Left ventricle myocardium inferior (tissue), 1 donor: Measurements from ENCODE around the gene DHRS4. TPM values are rescaled to one million over a fixed set of nuclear protein-coding genes. Genes with fewer than 3 reads are reported as not detected.

ENCODE experiments used
- DNase-seq: peaks from one replicate; pipeline ENCODE4 v3.0.0-alpha.2; 2020
- H3K27ac ChIP-seq: fragments of 200-600 bp; replicated peaks from 2 replicates; pipeline ENCODE4 v1.8.0; 2021
- H3K27me3 ChIP-seq: fragments of 200-600 bp; 2 replicates; pipeline ENCODE4 v1.8.0; 2021; ENCODE audit warnings: low read depth
- H3K36me3 ChIP-seq: fragments of 200-600 bp; 2 replicates; pipeline ENCODE4 v1.8.0; 2021
- H3K4me1 ChIP-seq: fragments of 200-600 bp; 2 replicates; pipeline ENCODE4 v1.8.0; 2021
- H3K4me3 ChIP-seq: fragments of 200-600 bp; 2 replicates; pipeline ENCODE4 v1.8.0; 2021; ENCODE audit warnings: mild to moderate bottlenecking, moderate library complexity
- H3K9me3 ChIP-seq: fragments of 200-600 bp; replicated peaks from 2 replicates; pipeline ENCODE4 v1.8.0; 2021
- CTCF ChIP-seq: fragments of 200-600 bp; IDR thresholded peaks from 2 replicates; pipeline ENCODE4 v1.8.0; 2021; ENCODE audit warnings: antibody characterized with exemption, mild to moderate bottlenecking, borderline replicate concordance
- intact Hi-C: fragments of 100-400 bp; cut with micrococcal nuclease; formaldehyde crosslinking; loops from one replicate; pipeline ENCODE4 v1.11.0; 2022
- long read RNA-seq: library from polyadenylated mRNA; unstranded; transcript quantifications from one replicate; pipeline ENCODE4 v2.0.0, GENCODE V29; 2021
- total RNA-seq: library from RNA; stranded (reverse); fragmentation: NEBNext Ultra II Directional; extraction: Animal tissue kit (Norgen Biotek cat#: 25700); gene quantifications from one replicate; pipeline ENCODE4 v1.2.1, GENCODE V29; 2021
- donor health status: DM: no; HTN: yes; CAD: no; lungs with severe emphysema.

The DHRS4 gene
- 30.8 TPM for total RNA-seq
- long read RNA-seq, transcript DHRS4-201 (8 exons, 1,443 nt), result major isoform, 20 of 31 reads
- long read RNA-seq, partial matches to known transcripts, result 2 of 31 reads
- long read RNA-seq, other reads (novel, unspliced or antisense), result 4 of 31 reads

- H3K4me1 ChIP-seq, result peaks cover 29% of the 10 kb centered on the region
- peak within 1 kb of the TSS; percentile 96 for H3K4me3 ChIP-seq
- peaks cover 7% of the 10 kb centered on the region for H3K36me3 ChIP-seq
- H3K27me3 ChIP-seq, result no peaks in the 10 kb centered on the region
- peaks cover 3% of the 10 kb centered on the region for H3K9me3 ChIP-seq
- peak within 1 kb of the TSS; percentile 93 for H3K27ac ChIP-seq
- peak; percentile 88 for TF ChIP-seq CTCF
- peak; percentile 80 for DNase-seq
- intact Hi-C loops, result no loop called here
Observed at GRCh38 chr14:23953464-23954278, at the start of gene DHRS4. Gene DHRS4 (plus strand): TSS chr14:23953770. CDS start chr14:23953789, 19 bp downstream.

GRCh38 chr14:23910101-23910875, 43.3 kb upstream of the DHRS4 start:
- H3K4me1 ChIP-seq, result no peaks in the 10 kb centered on the region
- no peaks in the 10 kb centered on the region for H3K36me3 ChIP-seq
- H3K27me3 ChIP-seq, result peaks cover 7% of the 10 kb centered on the region
- no peaks in the 10 kb centered on the region for H3K9me3 ChIP-seq
- no peak for DNase-seq
- no peak overlapping the region for H3K4me3 ChIP-seq
- intact Hi-C loops, result no loop called here
- TF ChIP-seq CTCF, result peak; percentile 62
- no peak overlapping the region for H3K27ac ChIP-seq

- Histone ChIP-seq H3K4me1 (peaks cover 5% of the 10 kb centered on the region), H3K27me3 (peaks cover 7% of the 10 kb centered on the region), H3K27ac (no peak overlapping the region), H3K4me3 (no peak overlapping the region), H3K9me3 (no peaks in the 10 kb centered on the region), H3K36me3 (no peaks in the 10 kb centered on the region)
- no peak for DNase-seq
- intact Hi-C loops, result no loop called here
- no peak for TF ChIP-seq CTCF
Observed at GRCh38 chr14:23910876-23911210, 42.7 kb upstream of the DHRS4 start.

GRCh38 chr14:23915559-23915958, 38.0 kb upstream of the DHRS4 start:
- Histone ChIP-seq H3K27me3 (no peaks in the 10 kb centered on the region), H3K36me3 (no peaks in the 10 kb centered on the region), H3K4me3 (no peak overlapping the region), H3K9me3 (peaks cover 6% of the 10 kb centered on the region), H3K27ac (peak overlapping the region; percentile 36), H3K4me1 (peaks cover 15% of the 10 kb centered on the region)
- intact Hi-C loops, result no loop called here
- DNase-seq, result no peak
- TF ChIP-seq CTCF, result no peak

GRCh38 chr14:23916004-23916403, 37.6 kb upstream of the DHRS4 start:
- H3K27me3 ChIP-seq, result no peaks in the 10 kb centered on the region
- H3K9me3 ChIP-seq, result peaks cover 6% of the 10 kb centered on the region
- peaks cover 15% of the 10 kb centered on the region for H3K4me1 ChIP-seq
- H3K27ac ChIP-seq, result peak overlapping the region; percentile 56
- DNase-seq, result no peak
- no peak for TF ChIP-seq CTCF
- no peak overlapping the region for H3K4me3 ChIP-seq
- intact Hi-C loops, result no loop called here
- no peaks in the 10 kb centered on the region for H3K36me3 ChIP-seq
